B cell (primary cell): ENCODE results near the gene ALPL. TPM values are rescaled to one million over a fixed set of nuclear protein-coding genes. Genes with fewer than 3 reads are reported as not detected.

Source experiments
- ATAC-seq: fragments of 200-7000 bp; cut with Tn5 transposase; one replicate; pipeline ENCODE4 v1.10.0; 2021; ENCODE audit warnings: low read depth, mild to moderate bottlenecking, moderate number of reproducible peaks, moderate library complexity
- CTCF ChIA-PET: fragments of 350-600 bp; sonication (Branson Sonifier 250); formaldehyde crosslinking; loops from one replicate; lab custom pipeline; 2021; ENCODE audit warnings: antibody characterized with exemption, inconsistent platforms; lab: Charles Lee
- POLR2A ChIA-PET: fragments of 350-600 bp; sonication (Branson Sonifier 250); formaldehyde crosslinking; loops from one replicate; lab custom pipeline; 2021; ENCODE audit warnings: antibody characterized with exemption; lab: Charles Lee
- DNase-seq: peaks from one replicate; pipeline ENCODE4 v3.0.0; 2013
- H2AFZ ChIP-seq: 2 replicates; pipeline ENCODE4 v1.6.1; 2012; ENCODE audit warnings: mild to moderate bottlenecking, low read depth, low read length; ENCODE audit not compliant: insufficient read depth, poor library complexity, severe bottlenecking
- H3K27ac ChIP-seq, 2 donors: 1 replicate in 1 of 2; 2 replicates in 1 of 2; pipeline ENCODE4 v1.5.1; 2012 to 2013; ENCODE audit warnings: low read length in 2 of 2, mild to moderate bottlenecking in 2 of 2, moderate library complexity in 1 of 2
- H3K27me3 ChIP-seq, 4 experiments: fragments of 200-600 bp in 1 of 4; sonication (generic) in 1 of 4; replicated peaks in 1 of 4; 1 replicate in 2 of 4; 2 replicates in 2 of 4; pipeline versions ENCODE4 v1.6.1 to v1.7.0; 2013 to 2016; ENCODE audit warnings: low read length in 3 of 4, mild to moderate bottlenecking in 2 of 4, mixed read lengths in 1 of 4, moderate library complexity in 1 of 4; ENCODE audit not compliant: insufficient read depth in 4 of 4, control insufficient read depth in 3 of 4; ENCODE audit errors: control extremely low read depth in 1 of 4
- H3K36me3 ChIP-seq, 2 experiments: replicated peaks in 1 of 2; 1 replicate in 1 of 2; 2 replicates in 1 of 2; pipeline versions ENCODE4 v1.6.1 to v1.7.1; 2013; ENCODE audit warnings: low read length in 1 of 2; ENCODE audit not compliant: insufficient read depth in 2 of 2, control insufficient read depth in 1 of 2; ENCODE audit errors: control extremely low read depth in 1 of 2, extremely low read depth in 1 of 2
- H3K4me1 ChIP-seq, 2 donors: fragments of 200-600 bp in 1 of 2; sonication (generic) in 1 of 2; 1 replicate in 1 of 2; 2 replicates in 1 of 2; pipeline versions ENCODE4 v1.5.1 to v1.6.1; 2013 to 2017; ENCODE audit warnings: low read length in 2 of 2; ENCODE audit not compliant: control insufficient read depth in 2 of 2, insufficient read depth in 2 of 2
- H3K4me2 ChIP-seq: replicated peaks from 2 replicates; pipeline ENCODE3; 2012; ENCODE audit warnings: mild to moderate bottlenecking, low read depth, low read length; ENCODE audit not compliant: poor library complexity, severe bottlenecking
- H3K4me3 ChIP-seq, 5 experiments: fragments of 200-600 bp in 1 of 5; sonication (generic) in 1 of 5; 1 replicate in 3 of 5; 2 replicates in 2 of 5; pipeline versions ENCODE4 v1.5.1 to v1.7.0; 2011 to 2016; ENCODE audit warnings: low read length in 4 of 5, mild to moderate bottlenecking in 4 of 5, low read depth in 2 of 5, control low read depth in 1 of 5, moderate library complexity in 1 of 5; ENCODE audit not compliant: insufficient read depth in 1 of 5; ENCODE audit errors: control extremely low read depth in 1 of 5, extremely low read depth in 1 of 5
- H3K79me2 ChIP-seq: fragments of 200-600 bp; sonication (generic); one replicate; pipeline ENCODE4 v1.6.0; 2016; ENCODE audit warnings: low read length; ENCODE audit not compliant: control insufficient read depth, insufficient read depth
- H3K9ac ChIP-seq: fragments of 200-600 bp; sonication (generic); 2 replicates; pipeline ENCODE4 v1.6.1; 2017; ENCODE audit warnings: mild to moderate bottlenecking, low read length, moderate library complexity
- H3K9me3 ChIP-seq, 3 donors: one replicate each; pipeline versions ENCODE4 v1.6.1 to v1.7.1; 2013; ENCODE audit warnings: low read length in 2 of 3; ENCODE audit not compliant: control insufficient read depth in 2 of 3, insufficient read depth in 1 of 3; ENCODE audit errors: control extremely low read depth in 1 of 3
- H4K20me1 ChIP-seq: 2 replicates; pipeline ENCODE4 v1.6.0; 2012; ENCODE audit warnings: mild to moderate bottlenecking, low read length; ENCODE audit not compliant: insufficient read depth, control insufficient read depth, poor library complexity, severe bottlenecking
- H3K27ac Mint-ChIP-seq: one replicate; pipeline ENCODE4 v1.8.0; 2021; ENCODE audit warnings: mixed read lengths
- H3K27me3 Mint-ChIP-seq: one replicate; pipeline ENCODE4 v1.8.0; 2021; ENCODE audit warnings: mixed read lengths
- H3K4me1 Mint-ChIP-seq: one replicate; pipeline ENCODE4 v1.8.0; 2021; ENCODE audit warnings: mixed read lengths
- H3K4me3 Mint-ChIP-seq: one replicate; pipeline ENCODE4 v1.8.0; 2021; ENCODE audit warnings: mixed read lengths
- H3K9me3 Mint-ChIP-seq: one replicate; pipeline ENCODE4 v1.8.0; 2022; ENCODE audit warnings: mixed read lengths; ENCODE audit not compliant: insufficient read depth
- CTCF ChIP-seq: fragments of 200-600 bp; IDR thresholded peaks from one replicate; pipeline ENCODE4 v1.8.0; 2022; ENCODE audit warnings: antibody characterized with exemption, mild to moderate bottlenecking
- EZH2 ChIP-seq: IDR thresholded peaks from 2 replicates; pipeline ENCODE4 v1.6.1; 2012; ENCODE audit warnings: borderline replicate concordance, low read depth, mild to moderate bottlenecking, moderate library complexity, low read length; ENCODE audit not compliant: insufficient read depth, poor library complexity, severe bottlenecking
- WGBS: methylation state at CpG from one replicate; pipeline ENCODE4 v1.1.5; 2013; ENCODE audit warnings: missing lambda C conversion rate; ENCODE audit not compliant: insufficient coverage; 5-methylcytosine and 5-hydroxymethylcytosine counted together
- intact Hi-C: fragments of 100-400 bp; cut with micrococcal nuclease; formaldehyde crosslinking; loops from one replicate; pipeline ENCODE4 v1.10.0; 2022
- polyA plus RNA-seq: library from polyadenylated mRNA; depleted of rRNA; stranded (reverse); fragments of >200 nt; gene quantifications from 2 replicates; pipeline ENCODE4 v1.2.3, GENCODE V29; 2012
- total RNA-seq, 2 donors: library from RNA; stranded (reverse); fragments of 120-200 nt in 1 of 2; gene quantifications; 1 replicate in 1 of 2; 2 replicates in 1 of 2; pipeline versions ENCODE4 v1.2.3 to v1.2.4, GENCODE V29; 2013 to 2022

Gene ALPL
- total and polyA plus RNA-seq, 2 donors (not counting 1 experiment from before 2014, with no cell fraction given): 1.6 to 12.2 TPM

GRCh38 chr1:21491488-21492355 is 17.5 kb upstream of the ALPL start:
- Histone ChIP-seq H3K36me3 (no peaks in the 10 kb centered on the region), H3K27me3 (peaks cover 0 to 7% (median 0%) of the 10 kb centered on the region in 4 experiments), H3K79me2 (no peaks in the 10 kb centered on the region), H3K27ac (no peak overlapping the region), H3K4me1 (peaks cover 8 to 11% of the 10 kb centered on the region in 2 donors), H3K9me3 (peaks cover 0 to 16% (median 0%) of the 10 kb centered on the region in 3 donors), H4K20me1 (no peaks in the 10 kb centered on the region), H3K4me2 (no peak overlapping the region), H3K9ac (no peak overlapping the region), H3K4me3 (no peak overlapping the region), H2AFZ (no peak overlapping the region)
- 78% methylated on average over 1 of the region's 8 CpGs for WGBS
- ATAC-seq (no peak), DNase-seq (no peak)
- peaks cover 8% of the 10 kb centered on the region for H3K4me1 Mint-ChIP-seq
- ChIA-PET CTCF (interaction anchor here (1.7 kb wide), 1 partner anchor 22 kb away, joined by 6 read pairs; no protein-coding TSS in a partner anchor), POLR2A (no interaction called here)
- no peak overlapping the region for H3K27ac Mint-ChIP-seq
- intact Hi-C loops: no loop called here
- no peak overlapping the region for H3K4me3 Mint-ChIP-seq
- TF ChIP-seq EZH2 (no peak), CTCF (no peak)
- peaks cover 6% of the 10 kb centered on the region for H3K27me3 Mint-ChIP-seq
- no peaks in the 10 kb centered on the region for H3K9me3 Mint-ChIP-seq

DNA sequence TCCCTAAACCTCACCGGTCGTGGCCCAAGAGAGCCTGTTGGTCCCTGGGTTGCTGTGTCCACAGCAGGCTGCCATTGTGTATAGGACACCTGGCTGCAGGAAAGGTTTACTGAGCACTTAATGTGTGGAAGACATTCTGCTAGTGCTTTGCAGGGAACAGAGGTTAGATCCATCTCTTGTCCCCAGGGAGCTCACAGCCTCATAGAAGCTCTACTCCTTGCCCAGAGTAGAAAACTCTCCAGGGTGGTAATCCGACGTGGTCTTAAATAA is 16.9 kb upstream of the ALPL start:
- H3K9me3 ChIP-seq: peaks cover 0 to 16% (median 0%) of the 10 kb centered on the region in 3 donors
- peaks cover 6% of the 10 kb centered on the region for H3K27me3 Mint-ChIP-seq
- no peak overlapping the region for H3K27ac Mint-ChIP-seq
- H3K9me3 Mint-ChIP-seq: no peaks in the 10 kb centered on the region
- ChIA-PET POLR2A (no interaction called here), CTCF (interaction anchor here (1.7 kb wide), 1 partner anchor 21 kb away, joined by 6 read pairs; no protein-coding TSS in a partner anchor)
- TF ChIP-seq EZH2: no peak
- H3K4me3 Mint-ChIP-seq: no peak overlapping the region
- DNase-seq: no peak
- no peak overlapping the region for H3K27ac ChIP-seq
- no peaks in the 10 kb centered on the region for H3K79me2 ChIP-seq
- peaks cover 0 to 7% (median 0%) of the 10 kb centered on the region in 4 experiments for H3K27me3 ChIP-seq
- H2AFZ ChIP-seq: no peak overlapping the region
- no peak overlapping the region for H3K9ac ChIP-seq
- no peak overlapping the region for H3K4me2 ChIP-seq
- no CpG with 5 or more reads among the region's 4 CpGs for WGBS
- peaks cover 8 to 11% of the 10 kb centered on the region in 2 donors for H3K4me1 ChIP-seq
- no peaks in the 10 kb centered on the region for H3K36me3 ChIP-seq
- H3K4me3 ChIP-seq: no peak overlapping the region
- no peaks in the 10 kb centered on the region for H4K20me1 ChIP-seq
- ATAC-seq: no peak
- intact Hi-C loops: no loop called here
- peaks cover 8% of the 10 kb centered on the region for H3K4me1 Mint-ChIP-seq
